ENCODE results near the gene TSSC4.

Gene TSSC4

GRCh38 chr11:2435288-2436012 is 34.9 kb downstream of the TSSC4 start:
- DNase-seq: no peak

- DNase-seq: no peak
These were observed 35.5 kb downstream of the TSSC4 start for GRCh38 chr11:2436013-2436520.

DNA sequence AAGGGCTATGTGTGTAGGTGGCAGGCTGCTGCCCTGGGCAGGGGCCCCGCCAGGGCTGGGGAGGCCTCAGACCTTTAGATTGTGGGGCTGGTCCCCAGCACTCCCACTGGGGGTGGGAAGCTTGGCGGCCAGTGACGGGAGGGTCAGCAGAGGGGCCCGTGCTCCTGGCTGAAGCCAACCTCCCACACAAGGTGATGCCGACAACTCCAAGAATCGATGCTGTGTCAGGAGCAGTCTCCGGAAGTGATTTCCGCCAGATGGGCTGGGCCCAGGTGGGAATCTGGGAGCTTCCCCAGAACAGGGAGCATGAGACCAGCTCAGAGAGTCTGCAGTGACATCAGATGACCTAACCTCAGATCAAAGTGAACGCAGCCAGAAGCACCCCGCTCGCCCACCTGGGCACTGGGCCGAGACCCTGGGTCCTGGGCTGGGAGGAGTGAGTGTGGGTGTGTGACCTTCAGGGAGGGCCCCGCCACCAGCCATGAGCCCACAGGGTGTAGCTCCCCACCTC is 36.0 kb downstream of the TSSC4 start:
- DNase-seq: no peak

DNA sequence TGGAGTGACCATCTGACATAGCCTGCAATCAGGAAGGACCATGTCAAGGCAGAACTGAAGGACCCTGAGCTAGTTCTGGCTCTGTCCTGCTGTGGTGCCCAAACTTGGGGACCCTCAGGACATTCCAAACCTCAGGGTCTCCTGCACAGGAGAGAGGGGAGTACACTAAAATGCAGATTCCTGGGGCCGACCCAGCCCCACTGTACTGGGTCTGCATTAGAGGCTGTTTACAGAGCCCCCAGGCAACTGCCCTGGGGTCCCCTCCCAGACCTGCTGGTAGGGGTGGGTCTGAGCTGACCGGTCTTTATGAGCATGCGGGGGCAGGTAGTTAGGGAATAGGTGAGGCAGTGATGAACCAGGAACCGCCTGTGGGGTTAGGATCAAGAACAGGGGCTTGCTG is 37.0 kb downstream of the TSSC4 start:
- DNase-seq: no peak

GRCh38 chr11:2439820-2440219 is 39.3 kb downstream of the TSSC4 start:
- no peak for DNase-seq

DNA sequence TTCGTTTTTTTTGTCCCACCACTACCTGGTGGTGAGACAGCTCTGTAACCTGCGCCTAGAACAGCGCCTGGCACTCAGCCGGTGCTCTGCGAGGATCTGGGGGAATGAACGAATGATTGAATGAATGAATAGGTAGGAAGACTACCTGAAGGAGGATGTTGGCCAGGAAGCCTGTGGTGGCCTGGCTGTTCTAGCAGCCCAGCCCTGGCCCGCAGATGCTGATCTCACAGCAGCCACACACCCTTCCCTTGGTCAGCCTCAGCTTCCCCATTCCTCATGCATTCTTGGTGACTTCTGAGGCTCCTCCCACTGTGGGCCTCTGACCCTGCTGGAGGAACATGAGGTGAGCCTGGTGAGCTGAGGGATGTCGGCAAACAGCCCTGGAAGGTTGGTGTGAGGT is 40.1 kb downstream of the TSSC4 start:
- no peak for DNase-seq

- no peak for DNase-seq
These were observed 40.6 kb downstream of the TSSC4 start for GRCh38 chr11:2441171-2441570.

DNA sequence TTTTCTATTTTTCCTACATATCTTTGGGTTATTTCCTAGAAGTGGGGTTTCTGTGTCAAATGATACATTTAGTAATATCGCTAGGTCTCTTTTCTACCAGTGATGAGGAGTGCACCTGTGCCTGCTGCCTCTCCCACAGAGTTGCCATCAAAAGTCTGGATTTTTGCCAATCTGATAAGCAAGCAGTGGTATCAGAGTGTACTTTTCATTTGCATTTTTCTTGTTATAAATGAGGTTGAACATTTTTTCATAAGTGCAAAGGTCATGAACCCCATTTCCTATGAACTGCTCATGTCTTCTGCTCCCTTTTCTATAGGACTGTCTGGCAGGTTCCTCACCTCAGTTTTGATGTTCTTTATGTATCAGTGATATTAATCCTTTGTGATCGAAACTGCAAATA is 42.0 kb downstream of the TSSC4 start:
- no peak for DNase-seq

DNA sequence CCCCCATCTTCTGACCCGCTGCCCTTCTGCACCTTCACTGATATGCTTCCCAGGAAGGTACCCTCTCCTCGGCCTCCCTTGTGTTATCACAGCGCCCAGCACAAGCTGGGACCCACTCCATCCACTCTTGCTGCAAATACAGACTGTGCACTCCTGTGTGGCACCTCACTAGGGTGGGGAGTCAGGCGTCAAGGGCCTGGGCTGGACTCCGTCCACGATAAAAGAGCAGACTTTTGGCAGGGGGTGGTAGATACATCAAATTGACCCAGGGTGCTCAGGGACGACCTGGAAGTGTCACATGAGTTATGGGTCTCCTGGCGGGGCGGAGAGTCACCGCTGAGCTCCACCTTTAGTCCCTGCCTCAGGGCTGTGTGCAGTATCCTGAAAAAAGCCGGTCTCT is 42.9 kb downstream of the TSSC4 start:
- DNase-seq: no peak

- DNase-seq: no peak
These were observed 43.6 kb downstream of the TSSC4 start, which contains the start of gene TRPM5 for GRCh38 chr11:2443881-2444820. Gene TRPM5, minus strand, starts transcription at chr11:2444514. Its CDS starts 21,478 bp downstream, at chr11:2423036.

DNA sequence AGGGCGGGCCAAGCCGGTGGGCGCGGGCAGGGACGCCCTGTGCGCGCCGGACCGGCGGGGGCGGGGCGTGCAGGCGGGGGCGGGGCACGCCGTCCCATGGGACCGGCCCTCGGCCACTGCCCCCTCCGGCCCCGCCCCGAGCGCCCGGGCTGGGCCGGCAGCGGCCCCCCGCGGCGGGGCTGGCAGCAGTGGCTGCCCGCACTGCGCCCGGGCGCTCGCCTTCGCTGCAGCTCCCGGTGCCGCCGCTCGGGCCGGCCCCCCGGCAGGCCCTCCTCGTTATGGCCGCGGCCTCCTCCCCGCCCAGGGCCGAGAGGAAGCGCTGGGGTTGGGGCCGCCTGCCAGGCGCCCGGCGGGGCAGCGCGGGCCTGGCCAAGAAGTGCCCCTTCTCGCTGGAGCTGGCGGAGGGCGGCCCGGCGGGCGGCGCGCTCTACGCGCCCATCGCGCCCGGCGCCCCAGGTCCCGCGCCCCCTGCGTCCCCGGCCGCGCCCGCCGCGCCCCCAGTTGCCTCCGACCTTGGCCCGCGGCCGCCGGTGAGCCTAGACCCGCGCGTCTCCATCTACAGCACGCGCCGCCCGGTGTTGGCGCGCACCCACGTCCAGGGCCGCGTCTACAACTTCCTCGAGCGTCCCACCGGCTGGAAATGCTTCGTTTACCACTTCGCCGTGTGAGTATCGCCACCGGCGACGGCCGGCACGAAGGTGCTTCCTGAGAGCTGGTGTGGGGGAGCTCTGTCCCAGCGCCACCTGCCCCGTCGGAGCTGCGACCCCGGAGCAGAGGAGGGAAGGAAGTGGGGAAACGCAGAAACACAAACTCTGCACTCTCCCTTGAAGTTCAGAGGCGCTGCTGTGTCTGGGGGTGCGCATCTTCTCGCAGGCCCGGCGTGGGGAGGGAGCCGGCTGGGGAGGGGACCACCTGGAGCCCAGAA is 44.5 kb downstream of the TSSC4 start, which contains the start of gene KCNQ1:
Gene KCNQ1, plus strand, starts transcription at position 188 of the 925 bp plus-strand sequence. Its CDS starts 91 bp downstream, at position 279.
- DNase-seq: no peak

GRCh38 chr11:2445746-2446551 is 45.4 kb downstream of the TSSC4 start:
- DNase-seq: no peak

DNA sequence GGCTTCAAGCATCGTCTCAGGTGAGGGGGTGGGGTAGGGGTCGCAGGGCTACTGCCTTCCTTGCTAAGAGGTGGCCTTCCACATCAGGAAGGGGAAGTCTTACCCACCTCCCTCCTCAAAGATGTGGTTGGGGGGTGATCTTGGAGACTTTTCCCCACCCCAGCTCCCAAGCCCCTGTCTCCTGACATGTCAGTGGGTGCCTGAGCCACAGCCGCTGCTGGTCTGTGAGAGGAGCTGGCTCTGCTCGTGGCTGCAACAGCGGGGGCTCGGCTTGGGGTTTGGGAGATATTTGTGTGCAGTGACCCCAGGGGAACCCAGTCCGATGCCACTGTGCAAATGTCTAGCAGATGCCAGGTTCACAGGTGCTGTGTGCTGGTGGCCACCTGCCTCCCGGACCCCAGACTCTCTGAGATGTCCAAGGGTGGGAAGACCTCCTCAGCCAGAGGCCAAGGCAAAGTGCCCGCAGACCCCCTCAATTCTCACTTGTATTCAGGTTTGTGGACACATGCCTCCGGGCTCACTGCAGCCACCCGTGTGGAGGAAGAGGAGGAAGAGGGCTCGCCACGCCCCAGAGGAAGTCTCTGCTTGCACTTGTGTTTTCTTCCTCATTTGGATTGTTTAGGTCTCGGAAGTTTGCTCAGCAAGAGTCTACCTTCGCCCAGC is 46.2 kb downstream of the TSSC4 start:
- no peak for DNase-seq

- no peak for DNase-seq
These were observed 46.9 kb downstream of the TSSC4 start for GRCh38 chr11:2447253-2447950.

DNA sequence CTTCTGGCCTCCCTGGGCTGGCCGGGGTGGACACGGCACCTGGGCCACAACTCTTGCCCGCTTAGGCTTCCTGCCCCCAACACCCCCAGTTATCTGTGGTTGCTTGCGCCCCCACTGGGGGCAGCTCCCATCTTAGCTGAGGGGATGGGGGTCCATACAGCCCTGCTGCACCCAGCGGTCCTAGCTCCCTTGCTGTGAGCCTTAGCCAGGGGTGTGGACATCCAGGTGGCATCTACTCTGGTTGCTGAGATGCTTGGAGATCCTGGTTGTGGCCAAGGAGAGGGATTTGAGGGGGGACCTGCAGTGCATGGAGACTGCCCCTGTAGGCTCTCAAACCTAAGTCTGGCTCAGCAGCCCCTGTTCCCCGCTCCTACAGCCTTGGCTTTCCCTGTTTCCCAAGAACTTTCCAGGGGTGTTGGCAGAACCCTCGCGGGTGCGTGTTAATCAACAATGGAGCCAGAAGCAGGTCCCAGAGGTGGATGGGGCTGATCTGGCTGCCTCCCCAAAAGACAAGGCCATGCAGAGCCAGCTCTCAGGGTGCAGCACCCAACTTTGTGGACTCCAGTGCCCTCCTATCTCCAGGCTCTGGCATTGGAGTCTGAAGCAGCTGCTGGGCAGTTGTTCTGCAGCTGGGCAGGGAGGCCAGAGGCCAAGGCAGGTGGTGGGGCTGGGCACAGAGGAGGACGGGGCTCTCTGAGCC is 47.6 kb downstream of the TSSC4 start:
- no peak for DNase-seq

GRCh38 chr11:2448661-2449547 is 48.4 kb downstream of the TSSC4 start:
- no peak for DNase-seq

- DNase-seq: no peak
These were observed 49.2 kb downstream of the TSSC4 start for GRCh38 chr11:2449548-2450320.
